ENCODE results near the gene BSN.

- TF ChIP-seq POLR2A (IDR thresholded peaks at IDR 0.05; ENCODE audit: low read depth, low read length) (no peak), POLR2AphosphoS5 (IDR thresholded peaks at IDR 0.05; ENCODE audit: low read depth, low read length) (no peak), POU2F2 (IDR thresholded peaks at IDR 0.05; ENCODE audit: low read depth, low read length) (no peak), SPI1 (IDR thresholded peaks at IDR 0.05; ENCODE audit: low read depth, low read length) (no peak), TAF1 (IDR thresholded peaks at IDR 0.05; ENCODE audit: low read depth, low read length) (no peak), PAX5 (IDR thresholded peaks at IDR 0.05; ENCODE audit: insufficient read depth, low read length, severe bottlenecking) (no peak)
These were observed 19.5 kb upstream of the BSN start for GRCh38 chr3:49534581-49535441.

Measured in GM12891 (cell line).